ENCODE data around the gene LKAAEAR1. TPM values are rescaled to one million over a fixed set of nuclear protein-coding genes. Genes with fewer than 3 reads are reported as not detected.

LKAAEAR1 gene
- total and polyA plus RNA-seq, 2 of the 13 experiments (the other 11 are each of a cell fraction or from before 2014, with no cell fraction given): not detected

DNA sequence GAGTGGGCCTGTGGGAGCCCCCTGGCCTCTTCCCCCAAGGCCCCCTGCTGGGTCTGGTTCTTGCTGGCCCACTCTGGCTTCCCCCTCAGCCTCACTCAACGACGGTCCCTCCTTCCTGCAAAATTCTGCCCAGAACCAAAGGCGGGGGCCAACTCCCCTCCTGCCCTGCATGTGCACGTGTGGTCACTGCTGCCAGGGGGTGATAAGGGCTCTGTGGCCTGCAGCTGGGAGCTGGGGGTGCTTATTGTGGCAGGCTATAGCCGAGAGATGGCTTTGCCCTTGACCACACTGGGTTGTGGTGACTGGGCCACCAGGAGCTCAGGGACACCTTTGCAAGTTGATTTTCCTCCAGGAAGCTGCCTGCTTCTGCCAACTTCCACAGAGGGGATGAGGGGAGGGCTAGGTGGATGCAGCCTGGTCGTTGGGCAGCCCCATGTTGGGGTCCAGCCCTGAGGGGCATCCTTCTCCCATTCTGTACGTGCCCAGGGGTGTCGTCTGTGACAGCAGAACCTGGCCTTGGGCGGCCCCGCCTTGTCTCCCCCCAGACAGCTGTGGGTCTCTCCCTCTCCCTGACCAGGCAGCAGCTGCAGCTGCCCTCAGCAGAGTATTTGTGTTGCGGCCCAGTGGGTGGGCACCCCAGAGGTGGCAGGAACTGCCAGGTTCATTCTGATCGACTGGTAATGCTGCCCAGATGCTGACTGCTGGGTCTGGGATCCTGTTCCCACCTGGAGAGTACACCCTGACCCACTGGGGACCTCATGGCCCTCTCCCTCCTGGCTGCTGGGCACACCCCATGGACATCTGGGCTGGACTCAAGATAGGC lies 15.6 kb downstream of the LKAAEAR1 start (continued):
- TF ChIP-seq ZNF180 (CRISPR knock-in tag; IDR thresholded peaks at IDR 0.05; ENCODE audit: borderline replicate concordance, low read depth): no peak
- no peak for TF ChIP-seq ZNF10 (CRISPR knock-in tag; IDR thresholded peaks at IDR 0.05; ENCODE audit: borderline replicate concordance, low read depth)
- TF ChIP-seq ZNF773 (CRISPR knock-in tag; IDR thresholded peaks at IDR 0.05; ENCODE audit: borderline replicate concordance): no peak
- TF ChIP-seq, protein P1, sequence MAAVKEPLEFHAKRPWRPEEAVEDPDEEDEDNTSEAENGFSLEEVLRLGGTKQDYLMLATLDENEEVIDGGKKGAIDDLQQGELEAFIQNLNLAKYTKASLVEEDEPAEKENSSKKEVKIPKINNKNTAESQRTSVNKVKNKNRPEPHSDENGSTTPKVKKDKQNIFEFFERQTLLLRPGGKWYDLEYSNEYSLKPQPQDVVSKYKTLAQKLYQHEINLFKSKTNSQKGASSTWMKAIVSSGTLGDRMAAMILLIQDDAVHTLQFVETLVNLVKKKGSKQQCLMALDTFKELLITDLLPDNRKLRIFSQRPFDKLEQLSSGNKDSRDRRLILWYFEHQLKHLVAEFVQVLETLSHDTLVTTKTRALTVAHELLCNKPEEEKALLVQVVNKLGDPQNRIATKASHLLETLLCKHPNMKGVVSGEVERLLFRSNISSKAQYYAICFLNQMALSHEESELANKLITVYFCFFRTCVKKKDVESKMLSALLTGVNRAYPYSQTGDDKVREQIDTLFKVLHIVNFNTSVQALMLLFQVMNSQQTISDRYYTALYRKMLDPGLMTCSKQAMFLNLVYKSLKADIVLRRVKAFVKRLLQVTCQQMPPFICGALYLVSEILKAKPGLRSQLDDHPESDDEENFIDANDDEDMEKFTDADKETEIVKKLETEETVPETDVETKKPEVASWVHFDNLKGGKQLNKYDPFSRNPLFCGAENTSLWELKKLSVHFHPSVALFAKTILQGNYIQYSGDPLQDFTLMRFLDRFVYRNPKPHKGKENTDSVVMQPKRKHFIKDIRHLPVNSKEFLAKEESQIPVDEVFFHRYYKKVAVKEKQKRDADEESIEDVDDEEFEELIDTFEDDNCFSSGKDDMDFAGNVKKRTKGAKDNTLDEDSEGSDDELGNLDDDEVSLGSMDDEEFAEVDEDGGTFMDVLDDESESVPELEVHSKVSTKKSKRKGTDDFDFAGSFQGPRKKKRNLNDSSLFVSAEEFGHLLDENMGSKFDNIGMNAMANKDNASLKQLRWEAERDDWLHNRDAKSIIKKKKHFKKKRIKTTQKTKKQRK (IDR thresholded peaks at IDR 0.05; ENCODE audit: low read length): no peak
- TF ChIP-seq, protein P2, sequence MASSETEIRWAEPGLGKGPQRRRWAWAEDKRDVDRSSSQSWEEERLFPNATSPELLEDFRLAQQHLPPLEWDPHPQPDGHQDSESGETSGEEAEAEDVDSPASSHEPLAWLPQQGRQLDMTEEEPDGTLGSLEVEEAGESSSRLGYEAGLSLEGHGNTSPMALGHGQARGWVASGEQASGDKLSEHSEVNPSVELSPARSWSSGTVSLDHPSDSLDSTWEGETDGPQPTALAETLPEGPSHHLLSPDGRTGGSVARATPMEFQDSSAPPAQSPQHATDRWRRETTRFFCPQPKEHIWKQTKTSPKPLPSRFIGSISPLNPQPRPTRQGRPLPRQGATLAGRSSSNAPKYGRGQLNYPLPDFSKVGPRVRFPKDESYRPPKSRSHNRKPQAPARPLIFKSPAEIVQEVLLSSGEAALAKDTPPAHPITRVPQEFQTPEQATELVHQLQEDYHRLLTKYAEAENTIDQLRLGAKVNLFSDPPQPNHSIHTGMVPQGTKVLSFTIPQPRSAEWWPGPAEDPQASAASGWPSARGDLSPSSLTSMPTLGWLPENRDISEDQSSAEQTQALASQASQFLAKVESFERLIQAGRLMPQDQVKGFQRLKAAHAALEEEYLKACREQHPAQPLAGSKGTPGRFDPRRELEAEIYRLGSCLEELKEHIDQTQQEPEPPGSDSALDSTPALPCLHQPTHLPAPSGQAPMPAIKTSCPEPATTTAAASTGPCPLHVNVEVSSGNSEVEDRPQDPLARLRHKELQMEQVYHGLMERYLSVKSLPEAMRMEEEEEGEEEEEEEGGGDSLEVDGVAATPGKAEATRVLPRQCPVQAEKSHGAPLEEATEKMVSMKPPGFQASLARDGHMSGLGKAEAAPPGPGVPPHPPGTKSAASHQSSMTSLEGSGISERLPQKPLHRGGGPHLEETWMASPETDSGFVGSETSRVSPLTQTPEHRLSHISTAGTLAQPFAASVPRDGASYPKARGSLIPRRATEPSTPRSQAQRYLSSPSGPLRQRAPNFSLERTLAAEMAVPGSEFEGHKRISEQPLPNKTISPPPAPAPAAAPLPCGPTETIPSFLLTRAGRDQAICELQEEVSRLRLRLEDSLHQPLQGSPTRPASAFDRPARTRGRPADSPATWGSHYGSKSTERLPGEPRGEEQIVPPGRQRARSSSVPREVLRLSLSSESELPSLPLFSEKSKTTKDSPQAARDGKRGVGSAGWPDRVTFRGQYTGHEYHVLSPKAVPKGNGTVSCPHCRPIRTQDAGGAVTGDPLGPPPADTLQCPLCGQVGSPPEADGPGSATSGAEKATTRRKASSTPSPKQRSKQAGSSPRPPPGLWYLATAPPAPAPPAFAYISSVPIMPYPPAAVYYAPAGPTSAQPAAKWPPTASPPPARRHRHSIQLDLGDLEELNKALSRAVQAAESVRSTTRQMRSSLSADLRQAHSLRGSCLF (CRISPR knock-in tag; IDR thresholded peaks at IDR 0.05; ENCODE audit: borderline replicate concordance): no peak
- no peak for TF ChIP-seq MBD4 (IDR thresholded peaks at IDR 0.05; ENCODE audit: borderline replicate concordance, low read length)
- TF ChIP-seq GLI4 (CRISPR knock-in tag; IDR thresholded peaks at IDR 0.05; ENCODE audit: borderline replicate concordance): no peak
- TF ChIP-seq ZNF431 (CRISPR knock-in tag; IDR thresholded peaks at IDR 0.05; ENCODE audit: borderline replicate concordance, low read depth): 0 out of 2 replicates have a peak, but pooled peaks have one; percentile 53
- TF ChIP-seq MXI1 (IDR thresholded peaks at IDR 0.05; ENCODE audit: borderline replicate concordance, low read depth, low read length): no peak
- TF ChIP-seq MAZ (IDR thresholded peaks at IDR 0.05; ENCODE audit: borderline replicate concordance, low read depth, low read length): no peak
- TF ChIP-seq MAZ (CRISPR knock-in tag; IDR thresholded peaks at IDR 0.05; ENCODE audit: low read depth): no peak
- TF ChIP-seq, protein P3, sequence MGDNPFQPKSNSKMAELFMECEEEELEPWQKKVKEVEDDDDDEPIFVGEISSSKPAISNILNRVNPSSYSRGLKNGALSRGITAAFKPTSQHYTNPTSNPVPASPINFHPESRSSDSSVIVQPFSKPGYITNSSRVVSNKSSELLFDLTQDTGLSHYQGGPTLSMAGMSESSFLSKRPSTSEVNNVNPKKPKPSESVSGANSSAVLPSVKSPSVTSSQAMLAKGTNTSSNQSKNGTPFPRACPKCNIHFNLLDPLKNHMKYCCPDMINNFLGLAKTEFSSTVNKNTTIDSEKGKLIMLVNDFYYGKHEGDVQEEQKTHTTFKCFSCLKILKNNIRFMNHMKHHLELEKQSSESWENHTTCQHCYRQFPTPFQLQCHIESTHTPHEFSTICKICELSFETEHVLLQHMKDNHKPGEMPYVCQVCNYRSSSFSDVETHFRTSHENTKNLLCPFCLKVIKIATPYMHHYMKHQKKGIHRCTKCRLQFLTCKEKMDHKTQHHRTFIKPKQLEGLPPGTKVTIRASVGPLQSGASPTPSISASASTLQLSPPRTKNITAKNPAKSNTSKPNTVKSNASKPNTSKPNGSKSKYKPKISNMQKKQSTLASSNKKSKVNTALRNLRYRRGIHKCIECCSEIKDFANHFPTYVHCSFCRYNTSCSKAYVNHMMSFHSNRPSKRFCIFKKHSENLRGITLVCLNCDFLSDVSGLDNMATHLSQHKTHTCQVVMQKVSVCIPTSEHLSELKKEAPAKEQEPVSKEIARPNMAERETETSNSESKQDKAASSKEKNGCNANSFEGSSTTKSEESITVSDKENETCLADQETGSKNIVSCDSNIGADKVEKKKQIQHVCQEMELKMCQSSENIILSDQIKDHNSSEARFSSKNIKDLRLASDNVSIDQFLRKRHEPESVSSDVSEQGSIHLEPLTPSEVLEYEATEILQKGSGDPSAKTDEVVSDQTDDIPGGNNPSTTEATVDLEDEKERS (CRISPR knock-in tag; IDR thresholded peaks at IDR 0.05): no peak
- TF ChIP-seq, protein P4, sequence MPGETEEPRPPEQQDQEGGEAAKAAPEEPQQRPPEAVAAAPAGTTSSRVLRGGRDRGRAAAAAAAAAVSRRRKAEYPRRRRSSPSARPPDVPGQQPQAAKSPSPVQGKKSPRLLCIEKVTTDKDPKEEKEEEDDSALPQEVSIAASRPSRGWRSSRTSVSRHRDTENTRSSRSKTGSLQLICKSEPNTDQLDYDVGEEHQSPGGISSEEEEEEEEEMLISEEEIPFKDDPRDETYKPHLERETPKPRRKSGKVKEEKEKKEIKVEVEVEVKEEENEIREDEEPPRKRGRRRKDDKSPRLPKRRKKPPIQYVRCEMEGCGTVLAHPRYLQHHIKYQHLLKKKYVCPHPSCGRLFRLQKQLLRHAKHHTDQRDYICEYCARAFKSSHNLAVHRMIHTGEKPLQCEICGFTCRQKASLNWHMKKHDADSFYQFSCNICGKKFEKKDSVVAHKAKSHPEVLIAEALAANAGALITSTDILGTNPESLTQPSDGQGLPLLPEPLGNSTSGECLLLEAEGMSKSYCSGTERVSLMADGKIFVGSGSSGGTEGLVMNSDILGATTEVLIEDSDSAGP (CRISPR knock-in tag; IDR thresholded peaks at IDR 0.05; ENCODE audit: borderline replicate concordance): no peak

All from HepG2 (cell line).